NCI-H2171 treated with DMSO at 0.1 percent for 48 hours (cell line): Measurements from ENCODE around the gene CAV1.

Experiments used
- DNase-seq: peaks from one replicate; lab custom pipeline; 2025; lab: John Stamatoyannopoulos, UW

Gene CAV1

DNA sequence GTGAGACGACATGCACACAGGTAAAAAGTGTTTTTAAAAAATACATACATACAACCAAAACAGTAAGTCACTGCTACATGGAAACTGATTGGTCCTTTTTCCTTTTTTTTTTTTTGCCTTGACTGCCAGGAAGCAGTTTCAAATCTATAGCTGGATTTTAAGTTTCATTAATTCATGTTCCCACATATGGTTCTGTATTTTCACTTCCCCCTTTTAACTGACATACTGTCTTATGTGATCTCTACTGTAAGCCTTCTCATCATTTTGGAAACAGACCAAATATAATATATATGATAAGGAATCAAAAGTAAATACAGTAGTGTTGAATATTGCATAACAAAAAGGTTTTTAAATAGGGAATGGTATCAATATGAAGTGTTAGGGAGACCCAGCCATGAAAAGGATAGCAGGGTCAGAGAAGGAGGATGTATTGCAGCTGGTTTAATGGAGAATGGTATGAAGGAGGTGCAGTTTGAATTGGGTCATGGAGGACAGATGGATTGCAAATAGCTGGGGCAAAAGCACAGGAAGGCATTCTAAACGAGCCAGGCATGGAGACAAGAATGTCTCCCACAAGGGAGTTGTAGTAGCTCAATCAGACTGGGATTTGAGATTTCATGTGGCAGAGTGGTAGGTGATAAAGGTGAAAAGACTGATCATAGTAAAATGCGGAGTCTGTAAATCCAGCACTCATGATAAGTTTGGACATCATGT lies 5.4 kb downstream of the CAV1 start:
- DNase-seq, result no peak

DNA sequence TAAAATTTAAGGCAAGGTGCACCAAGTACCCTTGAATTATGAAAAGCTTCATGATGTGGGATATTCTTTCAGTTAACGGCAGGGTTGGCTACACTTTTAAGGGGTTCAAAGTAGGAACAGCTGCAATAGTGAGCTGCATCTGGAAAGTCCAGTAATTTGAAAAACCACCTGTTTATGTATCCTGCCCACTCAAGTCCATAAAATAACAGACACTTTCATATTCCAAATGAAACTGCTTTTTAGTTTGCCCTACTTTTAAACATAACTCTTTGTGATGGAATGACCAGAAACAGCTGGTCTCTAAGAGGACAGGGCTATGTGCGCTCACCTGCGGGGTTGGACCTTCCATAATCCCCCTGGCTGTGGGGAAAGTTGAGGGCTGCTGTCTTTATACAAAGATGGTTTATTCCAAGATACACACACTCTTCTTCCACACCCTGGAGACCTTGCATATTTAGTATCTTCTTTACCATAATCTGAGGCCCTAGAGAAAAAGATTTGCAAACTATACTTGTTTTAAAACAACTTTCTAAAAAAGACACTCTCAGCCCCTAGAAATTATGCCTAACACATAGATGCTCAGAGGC lies 7.4 kb downstream of the CAV1 start:
- DNase-seq, result no peak

- DNase-seq, result no peak
These were observed 10.0 kb downstream of the CAV1 start for GRCh38 chr7:116534790-116535189.

DNA sequence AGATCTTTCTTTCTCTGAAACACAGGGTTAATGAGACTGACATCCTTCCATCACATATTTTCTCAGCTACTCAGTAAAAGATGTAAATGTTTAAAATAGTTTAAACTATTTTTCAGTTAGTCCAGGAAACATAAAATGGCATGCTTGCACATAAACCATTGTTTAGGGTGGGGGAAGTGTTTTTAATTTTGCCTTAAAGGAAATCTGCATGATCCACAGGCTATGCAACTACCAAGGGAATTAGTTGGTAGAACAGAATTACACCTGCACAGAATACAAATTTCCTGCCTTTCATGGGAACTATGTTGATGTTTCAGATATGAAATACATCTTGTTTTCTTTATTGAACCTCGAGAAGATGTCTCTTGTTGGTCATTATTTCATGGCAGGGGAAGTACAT lies 10.6 kb downstream of the CAV1 start:
- no peak for DNase-seq

- no peak for DNase-seq
These were observed 13.3 kb downstream of the CAV1 start for GRCh38 chr7:116538138-116538537.

GRCh38 chr7:116539879-116540278 lies 15.0 kb downstream of the CAV1 start:
- DNase-seq, result no peak

GRCh38 chr7:116540743-116541142 lies 15.9 kb downstream of the CAV1 start:
- DNase-seq, result no peak

- no peak for DNase-seq
These were observed 17.1 kb downstream of the CAV1 start for GRCh38 chr7:116541951-116542350.

- DNase-seq, result no peak
These were observed 17.8 kb downstream of the CAV1 start for GRCh38 chr7:116542618-116543017.

- no peak for DNase-seq
These were observed 18.8 kb downstream of the CAV1 start for GRCh38 chr7:116543664-116544063.

GRCh38 chr7:116544487-116544886 lies 19.7 kb downstream of the CAV1 start:
- no peak for DNase-seq

GRCh38 chr7:116545411-116545993 lies 20.7 kb downstream of the CAV1 start:
- DNase-seq, result no peak

GRCh38 chr7:116546054-116546453 lies 21.2 kb downstream of the CAV1 start:
- no peak for DNase-seq

GRCh38 chr7:116546916-116547315 lies 22.1 kb downstream of the CAV1 start:
- no peak for DNase-seq

DNA sequence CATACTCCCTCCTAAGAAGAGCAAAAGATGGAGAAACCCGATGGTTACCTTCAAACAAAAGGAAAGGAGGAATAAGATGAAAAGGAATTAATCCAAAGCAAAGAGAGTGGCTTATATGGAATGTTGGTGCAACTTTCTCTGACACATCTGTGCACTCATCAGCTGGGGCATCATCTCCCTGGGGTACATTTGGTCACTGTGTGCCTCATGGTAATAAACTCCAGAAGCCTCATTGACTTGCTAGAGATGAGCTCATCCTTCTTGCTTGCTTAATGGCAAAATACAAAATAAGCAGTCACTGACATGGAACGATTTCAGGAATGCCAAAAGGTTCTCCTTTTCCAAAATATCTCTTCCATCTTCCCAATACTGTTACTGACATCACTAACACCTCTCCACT lies 22.5 kb downstream of the CAV1 start:
- DNase-seq, result no peak

DNA sequence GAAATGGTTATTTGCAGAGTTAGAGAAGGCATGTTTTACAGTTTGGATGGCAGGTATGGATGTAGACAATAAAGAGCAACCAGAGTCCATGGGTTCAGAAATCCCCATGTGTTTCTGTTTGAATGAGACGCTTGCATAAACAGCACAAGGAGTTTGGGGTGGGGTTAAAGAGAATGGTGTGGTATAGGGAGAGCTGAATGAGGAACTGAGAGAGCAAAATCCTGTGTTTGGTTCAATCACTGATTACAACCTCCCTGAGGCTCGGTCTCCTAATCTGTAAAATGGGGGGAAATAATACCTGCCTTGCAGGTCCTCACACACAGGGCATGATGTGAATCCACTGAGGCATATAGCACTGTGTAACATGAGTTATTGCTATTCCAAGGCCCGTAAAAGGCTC lies 23.7 kb downstream of the CAV1 start:
- DNase-seq, result no peak

DNA sequence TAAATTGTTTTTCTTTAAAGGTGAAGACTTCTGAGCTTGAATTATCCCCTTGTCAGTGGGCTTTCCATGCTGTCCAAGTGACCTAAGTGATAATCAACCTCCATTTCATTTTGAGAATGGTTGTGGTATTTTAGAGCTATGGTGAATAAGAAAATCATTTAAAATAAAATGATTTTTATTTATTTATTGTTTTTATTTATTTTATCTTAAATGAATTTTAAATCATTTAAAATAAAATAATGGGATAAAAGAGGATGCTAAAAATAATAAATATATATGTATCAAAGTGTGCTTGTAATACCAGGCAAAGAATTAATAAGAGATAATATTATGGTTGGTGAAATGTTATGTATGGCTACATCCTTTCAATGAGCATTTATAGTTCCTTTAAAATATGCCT lies 24.5 kb downstream of the CAV1 start:
- DNase-seq, result no peak

- no peak for DNase-seq
These were observed 26.9 kb downstream of the CAV1 start for GRCh38 chr7:116551692-116552091.

DNA sequence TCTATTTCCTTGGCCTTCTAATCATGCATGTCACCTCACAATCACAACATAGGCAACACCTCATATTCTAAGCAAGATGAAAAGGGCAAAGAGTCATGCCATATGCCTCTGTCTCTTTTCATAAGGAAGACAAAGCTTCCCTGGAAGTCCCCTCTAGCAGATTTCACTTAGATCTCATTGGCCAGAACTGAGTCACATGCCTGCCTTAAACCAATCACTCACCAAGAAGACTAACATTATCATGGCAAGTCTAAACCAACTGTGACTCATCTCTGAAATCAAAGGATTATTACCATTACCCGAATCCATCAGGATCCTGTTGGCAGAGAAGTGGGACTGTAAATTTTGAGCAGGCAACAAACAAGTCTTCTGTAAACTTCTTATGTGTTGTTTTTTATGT lies 27.8 kb downstream of the CAV1 start:
- no peak for DNase-seq

DNA sequence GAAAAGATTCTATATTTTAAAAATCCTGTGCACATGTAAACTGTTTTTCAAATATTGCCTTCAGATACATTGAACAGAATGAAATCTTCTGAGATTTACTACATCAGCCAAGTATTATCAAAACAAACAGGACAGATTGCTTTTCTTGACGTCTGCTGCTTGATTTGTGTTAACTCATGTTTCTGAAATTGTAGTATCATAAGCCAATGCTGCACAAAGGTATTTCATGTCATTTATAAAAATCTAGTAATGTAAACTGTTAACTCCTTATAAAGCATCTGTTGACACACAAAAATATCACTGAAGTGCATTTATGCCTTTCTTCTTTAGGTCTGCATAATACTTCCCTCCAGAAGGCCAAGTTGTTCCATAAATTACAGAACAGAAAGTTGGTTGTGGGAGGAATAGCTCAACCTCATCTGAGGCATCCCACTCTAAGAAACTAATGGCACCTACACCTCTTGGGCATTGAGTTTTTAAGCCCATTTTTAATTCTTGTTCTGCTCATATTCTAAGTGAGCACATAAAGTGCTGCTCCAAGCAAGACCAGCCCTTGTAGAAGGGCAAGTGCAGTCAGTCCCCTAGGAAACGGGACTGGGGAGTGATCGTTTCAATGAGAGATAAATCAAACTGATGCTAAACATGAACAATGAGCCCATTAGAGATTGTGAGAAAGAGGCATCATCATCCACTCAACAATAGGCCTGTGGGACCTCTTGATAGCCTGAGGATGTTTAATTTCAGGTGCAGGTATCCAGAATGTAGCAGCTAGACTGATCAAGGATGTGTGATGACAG lies 28.5 kb downstream of the CAV1 start:
- no peak for DNase-seq

DNA sequence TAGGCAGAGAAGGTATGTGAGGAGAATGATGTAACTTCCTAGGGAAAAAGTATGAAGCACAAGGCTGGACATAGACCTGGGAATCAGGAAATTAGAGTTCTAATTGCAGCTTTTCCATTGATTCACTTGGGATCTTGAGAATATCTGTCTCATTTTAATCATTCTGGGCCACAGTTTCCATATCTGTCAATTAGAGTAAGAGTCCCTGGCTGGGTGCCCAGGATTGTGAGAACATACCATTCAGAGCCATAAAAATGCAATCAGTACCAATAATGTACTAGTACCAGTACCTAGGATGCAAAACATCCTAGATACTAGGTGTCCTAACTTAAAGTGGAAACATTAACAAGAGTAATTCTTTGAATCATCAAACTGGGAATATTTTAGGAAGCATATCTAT lies 29.6 kb downstream of the CAV1 start:
- no peak for DNase-seq

DNA sequence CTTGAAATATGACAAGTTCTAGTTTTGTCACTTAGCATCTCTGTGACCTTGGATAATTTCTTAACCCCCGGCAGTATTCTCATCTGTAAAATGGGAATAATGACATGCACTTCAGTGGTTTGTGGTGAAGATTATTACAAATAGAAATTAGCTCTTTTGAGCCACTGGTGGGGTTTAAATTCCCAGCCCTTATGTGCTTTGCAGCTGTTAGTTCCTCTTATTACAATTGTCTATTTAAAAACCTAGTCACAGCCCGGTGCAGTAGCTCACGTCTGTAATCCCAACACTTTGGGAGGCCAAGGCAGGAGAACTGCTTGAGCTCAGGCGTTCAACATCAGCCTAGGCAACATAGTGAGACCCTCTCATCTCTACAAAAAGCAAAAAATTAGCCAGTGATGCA lies 30.1 kb downstream of the CAV1 start:
- DNase-seq, result no peak

- no peak for DNase-seq
These were observed 32.3 kb downstream of the CAV1 start for GRCh38 chr7:116557066-116557585.
